Right lobe of liver (tissue), 4 donors: ENCODE data around the gene DENND11.

Source experiments
- CTCF ChIP-seq, 4 donors: fragments of 200-600 bp in 3 of 4; fragments of 450-650 bp in 1 of 4; IDR thresholded peaks; one replicate each; pipeline versions ENCODE4 v1.5.1 to v1.8.0; 2016 to 2022; ENCODE audit warnings: antibody characterized with exemption in 4 of 4, mild to moderate bottlenecking in 2 of 4
- POLR2A ChIP-seq: fragments of 450-650 bp; IDR thresholded peaks from one replicate; pipeline ENCODE4 v1.6.1; 2017; ENCODE audit warnings: antibody characterized with exemption, mild to moderate bottlenecking
- donor health status: DM: no; HTN: no; CAD: no.
- donor health status: DM: no; HTN: no; CAD: no.
- donor health status: DM: no; HTN: yes; CAD: no.

DNA sequence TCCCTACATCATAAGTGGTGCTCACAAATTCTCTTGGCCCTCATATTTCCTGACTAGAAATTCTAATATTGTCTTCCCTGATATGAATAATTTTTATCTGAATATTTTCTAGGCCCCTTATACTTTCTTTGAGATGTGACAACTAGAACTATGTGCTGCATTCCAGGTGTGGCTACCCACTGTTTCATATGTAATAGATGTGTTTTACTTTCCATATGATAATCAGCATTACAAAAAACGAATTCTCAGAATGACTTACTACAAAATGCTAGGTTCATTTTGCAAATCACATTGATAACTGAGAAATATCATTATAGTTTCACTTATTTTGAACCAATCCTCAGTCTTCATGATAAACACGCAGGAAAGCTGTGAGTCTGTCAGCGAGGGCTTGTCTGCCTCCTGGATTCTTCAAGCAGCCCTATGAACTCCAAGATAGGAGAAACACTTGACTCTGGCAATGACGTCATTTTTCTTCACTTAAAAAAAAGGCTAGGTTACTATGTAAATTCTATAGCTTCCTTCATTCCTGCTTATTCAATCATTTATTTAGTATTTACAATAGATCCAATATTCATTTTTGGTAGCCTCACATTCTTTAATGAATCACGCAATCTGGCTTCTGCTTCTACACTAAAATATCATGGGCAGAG is 10.8 kb upstream of the DENND11 start:
- TF ChIP-seq CTCF (IDR thresholded peaks at IDR 0.05) (no peak), POLR2A (no peak)
